Smooth muscle cell (in vitro differentiated cells): ENCODE results near the gene MDK. TPM values are rescaled to one million over a fixed set of nuclear protein-coding genes. Genes with fewer than 3 reads are reported as not detected.
"Not testable (repeated sequence)": the region's sequence is repeated elsewhere in the genome, so short reads cannot be mapped to it uniquely, and the experiment has no call there.

ENCODE experiments used
- DNase-seq: peaks from one replicate; lab custom pipeline; 2025; ENCODE audit not compliant: unreplicated experiment; lab: John Stamatoyannopoulos, UW
- H2AFZ ChIP-seq: fragments of 200-600 bp; sonication (generic); 2 replicates; pipeline ENCODE4 v1.6.0; 2016; ENCODE audit warnings: antibody characterized with exemption, low read depth, mild to moderate bottlenecking
- H3F3A ChIP-seq: fragments of 200-600 bp; sonication (generic); 2 replicates; pipeline ENCODE4 v1.6.0; 2017; ENCODE audit warnings: antibody characterized with exemption, low read depth
- H3K27ac ChIP-seq: fragments of 200-600 bp; sonication (generic); 2 replicates; pipeline ENCODE4 v1.5.1; 2016; ENCODE audit warnings: low read depth, mild to moderate bottlenecking
- H3K27me3 ChIP-seq: fragments of 200-600 bp; sonication (generic); 2 replicates; pipeline ENCODE4 v1.6.1; 2016; ENCODE audit warnings: low read depth, mild to moderate bottlenecking
- H3K36me3 ChIP-seq: fragments of 200-600 bp; sonication (generic); 2 replicates; pipeline ENCODE4 v1.5.1; 2016; ENCODE audit warnings: low read depth
- H3K4me1 ChIP-seq: fragments of 200-600 bp; sonication (generic); 2 replicates; pipeline ENCODE4 v1.5.1; 2016; ENCODE audit warnings: low read depth
- H3K4me2 ChIP-seq: fragments of 200-600 bp; sonication (generic); 2 replicates; pipeline ENCODE4 v1.6.0; 2016; ENCODE audit warnings: mild to moderate bottlenecking
- H3K4me3 ChIP-seq: fragments of 200-600 bp; sonication (generic); 2 replicates; pipeline ENCODE4 v1.5.1; 2016; ENCODE audit warnings: mild to moderate bottlenecking
- H3K79me2 ChIP-seq: fragments of 200-600 bp; sonication (generic); 2 replicates; pipeline ENCODE4 v1.6.0; 2016; ENCODE audit warnings: low read depth, mild to moderate bottlenecking
- H3K9ac ChIP-seq: fragments of 200-600 bp; sonication (generic); 2 replicates; pipeline ENCODE4 v1.6.0; 2016; ENCODE audit warnings: low read depth
- H3K9me3 ChIP-seq: fragments of 200-600 bp; sonication (generic); replicated peaks from 2 replicates; pipeline ENCODE4 v1.5.1; 2016; ENCODE audit warnings: low read depth
- H4K20me1 ChIP-seq: fragments of 200-600 bp; sonication (generic); 2 replicates; pipeline ENCODE4 v1.6.0; 2016; ENCODE audit warnings: low read depth
- CTCF ChIP-seq: fragments of 200-600 bp; sonication (generic); IDR thresholded peaks from 2 replicates; pipeline ENCODE4 v1.5.1; 2017; ENCODE audit warnings: borderline replicate concordance, mild to moderate bottlenecking, antibody characterized with exemption; ENCODE audit not compliant: insufficient read depth, poor library complexity, severe bottlenecking
- WGBS: methylation state at CpG from one replicate; pipeline ENCODE4 v1.1.7; 2016; ENCODE audit warnings: low lambda C conversion rate; 5-methylcytosine and 5-hydroxymethylcytosine counted together
- polyA plus RNA-seq: library from polyadenylated mRNA; unstranded; fragments of >200 nt; fragmentation: Nextera tagmentation; extraction: Ambion mirVana; gene quantifications from 2 replicates; pipeline ENCODE4 v1.2.1, GENCODE V29; 2016
- total RNA-seq: library from RNA; depleted of rRNA; stranded (reverse); fragments of >200 nt; gene quantifications from 2 replicates; pipeline ENCODE4 v1.2.3, GENCODE V29; 2014

MDK gene
- total and polyA plus RNA-seq, 2 experiments from 2014 or later: 490 to 667 TPM

- DNase-seq: no peak
- Histone ChIP-seq H3K9me3 (no peaks in the 10 kb centered on the region), H3K27me3 (no peaks in the 10 kb centered on the region), H3K36me3 (no peaks in the 10 kb centered on the region), H3K4me3 (no peak overlapping the region), H3F3A (peaks cover 3% of the 10 kb centered on the region), H3K27ac (peak overlapping the region; percentile 76), H3K4me1 (peaks cover 8% of the 10 kb centered on the region), H3K79me2 (no peaks in the 10 kb centered on the region), H2AFZ (no peak overlapping the region), H4K20me1 (peaks cover 11% of the 10 kb centered on the region), H3K9ac (no peak overlapping the region), H3K4me2 (no peak overlapping the region)
- TF ChIP-seq CTCF: no peak
- 86% methylated on average over 18 of the region's 20 CpGs for WGBS
These were observed 2.5 kb upstream of the MDK start for GRCh38 chr11:46378811-46379481.

- peak overlapping the region; percentile 78 for H3K4me3 ChIP-seq
- not testable (repeated sequence) for H3K79me2 ChIP-seq, H3K4me1 ChIP-seq, H3K9ac ChIP-seq, H3F3A ChIP-seq, H3K9me3 ChIP-seq, H3K36me3 ChIP-seq, H3K27me3 ChIP-seq, H2AFZ ChIP-seq, DNase-seq
- peak overlapping the region; percentile 100 for H3K4me2 ChIP-seq
- H4K20me1 ChIP-seq: peaks cover 11% of the 10 kb centered on the region
- peak overlapping the region; percentile 76 for H3K27ac ChIP-seq
- 22% methylated on average over 32 of the region's 36 CpGs for WGBS
These were observed 1.8 kb upstream of the MDK start for GRCh38 chr11:46379482-46380293.

GRCh38 chr11:46380340-46381047 lies 975 bp upstream of the MDK start:
- Histone ChIP-seq H4K20me1 (peaks cover 11% of the 10 kb centered on the region), H3K36me3 (no peaks in the 10 kb centered on the region), H3K27ac (peak overlapping the region; percentile 76), H3K4me3 (peak overlapping the region; percentile 78), H3F3A (peaks cover 3% of the 10 kb centered on the region), H3K4me2 (peak overlapping the region; percentile 100), H2AFZ (no peak overlapping the region), H3K79me2 (no peaks in the 10 kb centered on the region), H3K9me3 (no peaks in the 10 kb centered on the region), H3K9ac (peak overlapping the region; percentile 83), H3K4me1 (peaks cover 8% of the 10 kb centered on the region), H3K27me3 (no peaks in the 10 kb centered on the region)
- no peak for DNase-seq
- WGBS: 1% methylated on average over 35 of the region's 45 CpGs
- no peak for TF ChIP-seq CTCF
